DMS79 treated with DMSO at 0.1 percent for 48 hours (cell line): Measurements from ENCODE around the gene SLC66A3.

Source experiments
- DNase-seq: peaks from one replicate; lab custom pipeline; 2025; lab: John Stamatoyannopoulos, UW

The SLC66A3 gene

DNA sequence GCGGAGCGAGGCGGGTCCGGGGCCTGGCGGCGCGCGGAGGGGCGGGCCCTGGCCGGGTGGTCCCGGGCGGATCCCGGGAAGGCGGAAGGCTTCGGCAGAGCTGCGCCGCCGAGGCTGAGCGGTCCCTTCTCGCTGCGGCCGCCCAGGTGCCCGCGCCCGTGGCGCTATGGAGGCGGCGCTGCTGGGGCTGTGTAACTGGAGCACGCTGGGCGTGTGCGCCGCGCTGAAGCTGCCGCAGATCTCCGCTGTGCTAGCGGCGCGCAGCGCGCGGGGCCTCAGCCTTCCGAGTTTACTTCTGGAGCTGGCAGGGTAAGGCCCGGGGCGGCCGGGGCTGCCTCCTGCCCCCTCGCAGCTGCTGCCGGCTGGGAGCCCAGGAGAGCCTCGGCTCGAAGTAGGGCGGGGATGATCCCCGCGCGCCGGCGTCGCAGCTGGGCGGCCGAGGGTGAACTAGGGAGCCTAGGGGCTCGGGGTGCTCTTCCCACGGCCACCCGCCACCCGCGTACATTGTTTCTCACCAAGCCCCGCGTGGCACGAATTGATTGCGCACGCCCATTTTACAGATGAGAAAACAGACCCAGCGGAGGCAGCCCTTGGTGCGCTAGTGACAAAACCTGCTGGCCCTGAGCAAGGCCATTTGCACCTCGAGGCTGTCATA lies at the start of gene SLC66A3:
Gene SLC66A3, plus strand, starts transcription at position 87 of the 655 bp plus-strand sequence. Its CDS starts 80 bp downstream, at position 167.
- peak; percentile 79 for DNase-seq

DNA sequence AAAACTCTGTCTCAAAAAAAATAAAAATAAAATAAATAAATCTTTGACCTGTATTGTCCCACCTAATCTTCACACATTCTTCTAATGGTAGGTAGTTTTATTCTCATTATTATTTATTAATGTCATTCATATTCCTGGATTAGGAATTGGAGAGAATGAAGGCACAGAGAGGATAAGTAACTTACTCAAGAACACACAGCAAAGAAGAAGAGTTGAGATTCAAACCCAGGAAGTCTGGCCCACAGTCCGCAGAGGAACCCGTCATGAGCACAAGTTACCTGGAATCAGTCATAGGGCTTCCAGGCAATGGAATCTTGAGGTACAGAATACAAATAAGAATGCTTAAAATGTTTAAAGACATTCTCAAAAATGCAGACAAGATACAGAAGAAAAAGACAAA lies 46.3 kb upstream of the SLC66A3 start:
- DNase-seq: no peak

DNA sequence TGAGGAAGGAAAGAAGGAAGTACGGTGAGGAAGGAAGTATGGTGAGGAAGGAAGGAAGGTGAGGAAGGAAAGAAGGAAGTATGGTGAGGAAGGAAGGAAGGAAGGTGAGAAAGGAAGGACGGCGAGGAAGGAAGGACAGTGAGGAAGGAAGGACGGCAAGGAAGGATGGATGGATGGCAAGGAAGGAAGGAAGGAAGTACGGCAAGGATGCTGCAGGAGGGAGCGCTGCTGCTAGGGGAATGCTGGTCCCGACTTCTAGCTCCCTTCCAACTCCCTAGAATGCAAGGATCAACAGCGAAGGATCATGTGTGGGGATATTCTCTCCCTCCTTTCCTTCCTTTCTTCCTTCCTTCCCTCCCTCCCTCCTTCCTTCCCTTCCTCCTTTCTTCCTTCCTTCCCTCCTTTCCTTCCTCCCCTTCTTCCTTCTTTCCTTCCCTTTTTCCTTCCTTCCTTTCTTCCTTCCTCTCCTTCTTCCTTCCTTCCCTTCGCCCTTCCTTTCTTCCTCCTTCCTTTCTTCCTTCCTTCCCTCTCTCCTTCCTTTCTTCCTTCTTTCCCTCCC lies 42.3 kb upstream of the SLC66A3 start:
- DNase-seq: no peak

DNA sequence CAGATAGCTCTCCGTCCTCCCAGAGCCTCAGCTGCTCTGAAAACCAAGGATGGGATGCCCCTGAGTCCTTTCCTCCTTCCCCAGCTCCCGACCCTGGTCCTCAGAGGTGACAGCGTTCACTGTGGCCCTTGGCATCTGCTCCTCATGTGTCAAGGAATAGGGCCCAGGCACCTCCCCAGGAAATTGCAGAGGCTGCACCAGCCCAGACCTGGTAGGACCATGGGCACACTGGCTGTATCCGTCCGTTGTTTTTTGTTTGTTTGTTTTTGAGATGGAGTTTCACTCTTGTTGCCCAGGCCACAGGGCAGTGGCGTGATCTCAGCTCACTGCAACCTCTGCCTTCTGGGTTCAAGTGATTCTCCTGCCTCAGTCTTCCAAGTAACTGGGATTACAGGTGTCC lies 37.5 kb upstream of the SLC66A3 start:
- no peak for DNase-seq

DNA sequence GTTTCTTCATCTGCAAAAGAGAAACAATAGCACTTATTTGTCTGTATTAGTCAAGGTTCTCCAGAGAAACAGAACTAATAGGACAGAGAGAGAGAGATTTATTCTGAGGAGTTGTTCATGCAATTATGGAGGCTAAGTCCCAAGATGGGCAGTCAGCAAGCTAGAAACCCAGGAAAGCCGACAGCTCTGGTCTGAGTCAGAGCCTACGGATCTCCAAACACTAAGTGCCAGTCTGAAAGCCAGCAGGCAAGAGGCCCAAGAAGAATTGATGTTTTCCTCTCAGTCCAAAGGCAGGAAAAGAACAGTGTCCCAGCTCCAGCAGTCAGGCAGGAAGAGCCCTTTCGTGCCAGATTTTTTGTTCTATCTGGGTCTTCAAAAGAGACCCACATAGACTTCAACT lies 36.5 kb upstream of the SLC66A3 start:
- no peak for DNase-seq

DNA sequence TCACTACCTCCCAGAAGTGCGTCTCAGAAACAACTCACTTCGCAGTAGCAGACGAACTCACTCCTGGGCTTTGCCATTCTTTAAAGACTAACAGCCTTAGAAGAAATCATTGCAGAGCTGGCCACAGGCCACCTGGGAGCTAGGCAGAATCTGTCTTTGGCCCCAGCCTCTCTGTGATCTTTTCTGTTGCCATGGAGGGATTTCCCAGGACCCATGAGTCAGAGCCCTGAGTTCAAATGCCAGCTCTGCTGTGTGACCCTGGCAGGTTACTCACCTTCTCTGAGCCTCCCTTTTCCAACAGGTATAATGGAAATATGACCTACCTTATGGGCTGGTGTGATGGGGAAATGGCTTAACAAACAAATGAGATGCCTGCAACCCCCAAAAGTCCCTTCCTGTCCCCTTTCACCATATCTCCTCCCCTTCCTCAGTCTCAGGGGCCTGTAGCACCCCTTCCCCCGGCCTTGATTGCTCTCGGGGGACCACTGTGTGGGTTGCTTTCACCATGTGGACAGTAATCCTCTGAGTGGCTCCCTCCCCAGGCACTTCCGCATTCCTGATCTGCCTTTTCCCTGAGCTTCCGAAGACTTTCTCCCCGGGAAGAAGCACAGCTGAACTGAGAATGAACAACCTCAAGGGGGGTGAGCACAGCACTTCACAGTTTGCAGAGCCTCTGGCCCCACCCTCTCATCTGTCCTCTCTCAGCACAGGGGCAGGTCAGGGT lies 34.0 kb upstream of the SLC66A3 start:
- DNase-seq: no peak

DNA sequence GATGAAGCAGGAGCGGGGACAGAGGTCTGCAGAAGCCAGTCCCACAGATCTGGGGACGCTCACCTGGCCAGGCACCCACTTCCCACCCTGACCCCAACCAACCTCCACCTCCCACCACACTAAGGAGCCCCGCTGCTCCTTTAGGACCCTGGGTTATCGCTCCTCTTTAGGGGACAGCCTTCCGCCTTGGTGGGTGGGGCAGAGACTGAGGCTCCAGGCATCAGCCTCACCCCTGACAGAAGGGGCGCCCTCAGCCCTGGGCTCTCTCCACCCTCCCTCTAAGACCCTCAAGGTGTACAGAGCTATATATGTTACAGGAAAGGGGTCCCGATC lies 33.5 kb upstream of the SLC66A3 start:
- DNase-seq: no peak

DNA sequence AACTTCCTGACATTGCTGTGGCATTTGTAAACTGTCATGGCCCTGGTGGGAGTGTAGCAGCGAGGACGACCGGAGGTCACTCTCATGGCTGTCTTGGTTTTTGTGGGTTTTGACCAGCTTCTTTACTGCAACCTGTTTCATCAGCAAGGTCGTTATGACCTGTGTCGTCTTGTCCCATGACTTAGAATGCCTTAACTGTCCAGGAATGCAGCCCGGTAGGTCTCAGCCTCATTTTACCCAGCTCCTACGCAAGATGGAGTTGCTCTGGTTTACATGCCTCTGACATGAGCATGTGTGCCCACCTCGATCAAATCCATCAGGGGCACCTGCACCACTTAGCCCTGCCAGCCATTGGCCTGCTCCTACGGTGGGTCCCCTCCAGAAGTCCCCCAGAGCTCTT lies 32.9 kb upstream of the SLC66A3 start:
- no peak for DNase-seq

DNA sequence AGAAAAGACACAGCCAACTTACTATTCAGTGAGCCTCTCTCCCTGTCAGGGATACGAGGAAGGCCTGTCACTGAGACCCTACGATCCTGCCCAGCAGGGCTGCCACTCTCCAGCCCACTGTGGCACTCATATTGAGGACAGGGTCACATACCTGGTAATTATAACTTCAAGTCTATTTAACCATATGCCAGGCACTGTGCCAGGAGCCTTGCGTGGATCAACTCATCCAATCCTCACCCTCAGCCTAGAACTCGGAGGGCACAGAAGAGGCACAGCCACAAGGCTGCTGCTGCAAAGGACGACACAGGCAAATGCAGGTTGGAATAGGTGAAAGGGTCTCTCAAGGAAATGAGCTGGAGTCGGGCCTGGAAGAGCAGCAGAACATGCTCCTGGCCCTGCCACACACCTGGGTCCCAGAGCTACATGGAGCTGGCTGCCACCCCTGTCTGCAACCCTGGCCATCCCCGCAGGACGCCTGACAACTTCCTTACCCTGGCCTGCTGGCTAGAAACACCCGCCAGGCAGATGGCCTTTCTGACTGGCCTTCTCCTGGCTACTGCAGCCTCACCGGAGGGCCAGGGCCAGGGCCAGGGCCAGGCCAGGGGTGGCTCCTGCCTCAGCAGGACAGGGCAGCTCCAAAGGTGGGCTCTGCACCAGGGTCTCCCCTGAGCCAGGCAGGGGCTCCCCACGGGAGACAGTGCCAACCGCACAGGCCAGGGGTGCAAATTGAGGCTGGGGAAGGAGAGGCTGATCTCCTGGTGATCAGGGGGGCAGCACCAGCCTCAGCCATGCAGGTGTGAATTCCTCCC lies 32.1 kb upstream of the SLC66A3 start:
- peak; percentile 84 for DNase-seq

DNA sequence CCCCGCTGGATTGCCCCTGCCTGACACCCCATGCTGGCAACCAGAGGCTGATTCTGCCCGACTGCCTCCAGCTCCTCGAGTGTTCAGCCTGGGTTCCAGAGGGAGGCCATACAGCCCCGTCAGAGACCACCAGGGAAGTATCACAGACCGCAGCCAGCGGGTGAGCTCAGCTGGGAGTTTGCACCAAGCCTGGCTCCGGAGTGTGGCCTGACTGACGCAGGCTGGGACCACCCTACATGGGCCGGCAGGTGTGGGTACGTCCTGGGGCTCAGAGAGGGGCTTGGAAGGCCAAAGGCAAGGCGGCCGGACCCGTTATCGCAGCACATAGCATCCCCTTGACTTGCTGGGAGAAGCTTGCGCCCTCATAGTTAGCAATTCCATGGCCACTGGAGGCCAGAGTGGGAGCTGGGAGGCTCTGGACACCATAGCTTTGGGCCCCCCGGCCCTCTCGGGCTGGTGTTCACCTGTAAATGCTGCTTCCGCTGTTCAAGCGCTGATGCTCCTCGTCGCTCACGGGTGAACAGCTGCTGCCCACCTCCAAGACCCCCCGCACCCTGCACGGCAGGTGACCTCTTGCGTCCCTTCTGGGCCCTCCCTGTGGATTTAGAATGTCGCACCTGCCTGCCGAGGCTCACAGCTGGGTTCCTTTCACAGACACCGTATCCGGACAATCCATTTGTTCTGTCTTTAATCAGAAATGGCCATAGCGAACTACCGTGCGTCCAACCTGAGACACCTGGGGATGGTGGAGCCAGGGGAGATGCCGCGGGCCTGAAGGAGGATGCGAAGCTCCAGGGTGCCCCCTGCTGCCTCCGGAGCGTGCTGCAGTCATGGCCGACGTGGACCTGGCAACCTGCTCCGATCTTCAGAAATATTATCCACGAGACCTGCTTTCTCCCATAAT lies 31.2 kb upstream of the SLC66A3 start:
- DNase-seq: peak; percentile 80

DNA sequence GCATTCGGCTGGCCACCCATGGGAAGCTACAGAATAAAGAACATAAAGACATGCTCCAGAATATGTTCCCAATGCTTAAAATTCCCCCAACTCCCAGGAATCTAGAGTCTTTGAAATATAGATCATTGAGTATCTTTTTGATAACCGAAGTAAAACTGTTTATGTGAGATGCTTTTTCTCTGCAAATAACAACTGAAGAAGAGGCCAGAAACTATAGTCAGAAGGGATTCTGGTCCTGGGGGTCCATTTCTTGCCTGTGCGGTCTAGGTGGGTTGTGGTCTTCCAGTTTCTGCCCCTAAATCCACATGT lies 30.6 kb upstream of the SLC66A3 start:
- no peak for DNase-seq

DNA sequence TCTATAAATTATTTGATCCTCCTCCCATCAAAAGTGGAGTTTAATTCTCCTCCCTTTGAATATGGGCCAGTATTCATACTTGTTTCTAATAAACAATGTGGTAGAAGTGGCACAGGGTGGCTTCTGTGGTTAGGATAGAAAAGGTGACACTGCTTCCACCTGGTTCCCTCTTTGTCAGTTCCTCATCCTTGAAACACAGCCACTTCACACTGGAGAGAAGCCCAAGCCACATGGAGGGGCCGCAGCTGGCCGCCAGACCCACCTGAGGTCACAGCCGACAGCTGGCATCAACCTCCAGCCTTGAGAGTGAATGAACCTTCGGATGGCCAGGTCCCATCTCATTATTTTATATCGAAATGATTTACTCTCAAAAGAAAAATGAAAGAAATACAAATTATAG lies 27.5 kb upstream of the SLC66A3 start:
- DNase-seq: peak; percentile 81

DNA sequence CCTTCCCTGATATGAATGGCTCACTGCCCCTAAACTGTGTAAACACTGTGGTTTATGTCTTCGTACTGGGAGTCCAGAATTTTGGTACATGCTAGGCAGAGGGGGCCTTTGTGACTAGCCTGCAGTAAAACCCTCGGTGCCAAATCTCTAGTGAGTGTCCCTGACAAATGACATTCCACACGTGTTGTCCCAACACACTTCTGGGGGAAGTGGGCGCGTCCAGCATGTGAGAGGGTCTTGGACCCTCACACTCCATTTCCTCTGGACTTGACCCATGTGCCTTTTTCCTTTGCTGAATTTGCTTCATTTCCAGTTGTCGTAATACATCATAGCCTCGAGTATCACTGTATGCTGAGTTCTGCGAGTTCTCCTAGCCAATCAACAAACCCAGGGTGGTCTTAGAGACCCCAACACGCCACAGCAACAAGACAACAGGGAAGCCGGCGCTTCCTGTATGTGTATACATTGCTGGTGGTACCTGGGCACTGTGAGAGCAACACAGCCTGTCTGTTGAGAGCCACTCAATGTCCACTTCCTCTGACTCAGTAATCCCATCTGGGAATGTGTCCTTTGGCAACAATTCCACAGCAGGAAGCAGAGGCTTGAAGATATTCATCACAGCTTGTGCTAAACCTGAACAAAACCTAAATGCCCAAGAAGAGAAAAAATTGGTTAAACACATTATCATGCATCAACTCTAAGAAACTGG lies 26.9 kb upstream of the SLC66A3 start:
- peak; percentile 58 for DNase-seq

DNA sequence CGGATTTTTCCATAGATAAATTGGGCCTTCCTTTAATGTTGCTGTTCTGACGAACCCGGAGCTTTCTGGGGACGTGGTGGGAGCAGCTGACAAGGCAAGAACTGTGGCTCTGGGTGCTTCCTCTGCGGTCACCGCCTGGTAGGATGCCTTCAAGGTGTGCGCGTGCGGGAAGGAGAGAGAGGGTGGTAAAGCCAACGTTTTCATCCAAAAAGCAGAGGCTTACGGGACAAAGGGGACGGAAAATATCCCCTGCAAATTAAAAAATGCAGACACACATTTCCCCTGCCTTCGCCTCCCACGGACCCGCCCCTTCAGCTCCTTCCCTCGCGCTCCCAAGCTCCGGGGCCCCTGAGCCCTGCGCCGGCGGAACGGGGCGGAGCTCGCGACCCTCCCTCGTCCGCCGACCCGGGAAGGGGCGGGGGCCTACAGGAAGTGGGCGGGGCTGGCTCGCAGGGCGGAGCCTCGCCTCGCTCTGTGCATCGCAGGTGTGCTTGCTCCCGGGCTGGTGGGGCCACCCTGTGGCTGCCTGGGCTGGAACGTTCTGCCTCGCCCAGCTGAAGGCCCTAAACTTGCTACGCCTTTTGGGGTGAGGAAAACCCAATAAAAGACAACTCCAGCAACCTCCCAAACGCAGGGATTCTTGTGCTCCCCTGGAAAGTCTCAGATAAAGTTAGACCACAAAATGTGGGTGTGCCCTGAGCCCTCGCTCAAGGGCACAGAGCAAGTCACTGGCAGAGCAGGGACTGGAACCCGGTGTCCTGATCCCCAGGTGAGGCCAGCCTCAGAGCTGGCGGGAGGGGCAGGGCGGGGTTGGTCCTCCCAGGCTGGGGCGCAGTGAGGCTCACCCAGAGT lies 25.4 kb upstream of the SLC66A3 start:
- no peak for DNase-seq

DNA sequence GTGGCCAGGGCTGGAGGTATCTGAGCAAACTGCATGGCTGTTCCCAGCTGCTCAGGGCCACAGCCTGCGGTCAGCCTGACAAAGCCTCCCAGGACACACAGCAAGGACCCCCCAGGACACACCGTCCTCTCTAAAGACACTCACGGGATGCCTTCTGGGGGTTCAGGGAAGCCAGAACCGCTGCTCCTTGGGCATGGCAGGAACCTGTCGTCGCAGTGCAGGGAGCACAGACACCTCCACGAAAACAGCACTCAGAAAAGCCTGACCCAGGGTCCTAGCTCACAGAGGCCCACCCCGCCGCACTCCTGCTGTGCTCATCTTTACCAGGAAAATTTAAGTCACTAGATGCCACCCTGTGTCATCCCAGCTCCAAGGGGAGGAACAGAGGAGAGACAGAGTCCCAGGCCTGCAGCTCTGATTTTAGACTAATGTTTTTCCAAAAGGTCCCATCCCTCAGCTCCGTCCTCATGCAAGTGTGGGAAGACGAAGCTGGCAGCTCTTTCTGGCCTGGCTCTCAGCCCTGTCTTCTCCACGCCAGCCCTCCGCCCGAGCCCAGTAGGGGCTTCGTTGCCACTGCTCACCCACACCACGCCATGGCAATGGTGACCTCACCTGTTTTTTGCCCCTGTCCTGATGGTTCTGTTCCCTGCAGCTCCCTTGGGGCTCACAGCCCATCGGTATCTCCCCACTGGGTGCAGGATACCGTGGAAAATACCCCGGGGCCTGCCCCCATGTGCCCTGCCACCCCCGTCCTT lies 23.9 kb upstream of the SLC66A3 start:
- no peak for DNase-seq

DNA sequence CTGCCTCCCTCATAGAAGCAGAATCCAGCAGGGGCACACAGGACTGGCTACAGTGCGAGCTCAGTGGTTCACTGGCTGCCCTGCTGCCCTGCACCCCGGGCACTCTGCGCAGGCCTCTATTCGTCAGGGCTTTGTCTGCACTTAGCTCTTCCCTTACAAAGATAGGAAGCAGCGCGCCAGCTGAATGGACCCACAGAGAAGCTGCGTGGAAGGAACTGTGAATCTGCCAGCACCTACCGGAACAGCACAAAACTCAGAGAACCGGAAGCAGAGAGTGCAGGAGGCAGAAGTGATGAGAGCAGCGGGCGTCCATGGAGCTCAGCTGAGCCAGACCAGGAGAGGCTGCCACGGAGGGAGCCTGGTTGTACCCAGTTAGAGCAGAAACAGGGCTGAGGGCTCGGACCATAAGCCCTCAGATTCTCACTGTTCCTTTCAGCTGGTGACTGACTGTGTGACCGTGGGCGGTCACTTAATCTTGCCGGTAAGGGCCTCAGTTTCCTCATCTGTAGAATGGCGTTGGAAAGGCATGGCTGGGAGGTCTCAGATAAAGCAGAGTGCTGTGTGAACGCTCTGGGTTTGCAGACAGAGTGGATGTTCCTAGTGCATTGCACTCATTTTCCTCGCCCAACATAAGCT lies 23.1 kb upstream of the SLC66A3 start:
- no peak for DNase-seq

DNA sequence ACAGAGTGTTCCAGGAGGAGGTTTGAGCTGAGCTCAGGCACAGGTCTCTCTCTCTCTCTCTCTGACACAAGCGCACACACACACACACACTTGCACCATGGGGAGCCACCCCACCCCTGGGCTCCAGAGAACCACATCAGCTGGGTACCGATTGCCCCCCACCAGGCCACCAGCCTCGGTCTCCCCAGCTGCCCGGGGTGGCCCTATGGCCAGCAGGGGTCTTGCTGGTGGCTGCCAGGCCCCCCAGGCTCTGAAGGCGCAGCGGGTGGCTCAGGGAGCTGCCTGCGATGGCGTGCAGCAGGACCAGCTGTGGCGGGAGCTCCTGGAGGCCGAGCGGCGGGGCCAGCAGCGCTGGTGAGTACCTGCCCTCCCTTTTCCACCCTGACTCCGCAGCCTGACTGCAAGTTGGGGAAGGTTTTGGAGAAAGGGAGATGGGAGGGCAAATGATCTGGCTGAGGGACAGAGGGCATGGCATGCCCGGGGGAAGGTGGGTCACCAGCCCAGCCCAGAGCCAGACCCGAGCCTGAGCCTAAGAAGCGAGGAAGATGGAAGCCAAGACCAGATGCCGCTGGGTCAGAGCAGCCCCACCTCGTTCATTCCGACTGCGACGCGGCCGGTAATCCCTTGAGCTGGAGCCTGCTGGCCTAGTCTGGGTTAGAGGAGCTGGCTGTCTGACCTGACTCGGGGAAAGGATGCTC lies 21.9 kb upstream of the SLC66A3 start:
- DNase-seq: no peak

DNA sequence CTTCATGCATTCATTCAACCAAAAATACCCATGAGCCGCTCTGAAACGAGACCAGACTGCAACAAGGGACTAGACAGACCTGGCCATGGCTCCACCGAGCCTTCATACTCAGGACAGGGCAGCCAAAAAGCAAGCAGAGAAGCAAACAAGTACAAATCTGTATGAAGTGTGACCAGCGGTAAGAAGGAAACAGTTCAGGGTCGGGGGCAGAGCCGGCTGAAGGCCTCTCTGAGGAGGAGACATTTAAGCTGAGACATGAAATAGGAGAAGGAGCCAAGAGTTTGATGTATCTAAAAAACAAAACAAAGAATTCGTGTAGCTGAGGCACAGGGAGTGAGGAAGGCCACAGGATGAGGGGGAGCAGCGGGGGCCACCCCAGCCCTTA lies 21.3 kb upstream of the SLC66A3 start:
- no peak for DNase-seq

DNA sequence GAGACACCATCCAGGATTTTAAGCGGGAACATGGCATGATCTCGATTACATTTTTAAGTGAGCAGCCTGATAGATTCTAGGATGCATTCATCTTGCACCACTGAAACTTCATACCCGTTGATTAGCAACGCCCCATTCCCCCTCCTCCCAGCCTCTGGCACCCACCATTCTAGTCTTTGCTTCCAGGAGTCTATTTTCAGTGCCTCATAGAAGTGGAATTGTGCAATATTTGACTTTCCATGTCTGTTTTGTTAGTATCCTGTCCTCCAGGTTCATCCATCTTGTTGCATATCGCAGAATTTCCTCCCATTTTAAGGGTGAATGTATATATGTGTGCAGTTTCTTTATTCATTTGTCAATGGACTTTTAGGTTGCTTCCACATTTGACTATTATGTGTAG lies 20.9 kb upstream of the SLC66A3 start:
- DNase-seq: no peak
